Prostate gland (tissue), 2 donors: ENCODE results near the gene STARD9.

ENCODE experiments used
- POLR2AphosphoS5 ChIP-seq: sonication (generic); formaldehyde crosslinking; IDR thresholded peaks from one replicate; pipeline ENCODE4 v1.6.1; 2017; ENCODE audit warnings: antibody characterized with exemption
- TF ChIP-seq, protein P1 (sequence below), 4 experiments: fragments of 200-600 bp in 2 of 4; fragments of 450-650 bp in 2 of 4; sonication (generic) in 2 of 4; IDR thresholded peaks; 1 replicate in 3 of 4; 2 replicates in 1 of 4; pipeline ENCODE4 v1.5.1; 2016 to 2019; ENCODE audit warnings: antibody characterized with exemption in 4 of 4, mild to moderate bottlenecking in 2 of 4, moderate library complexity in 2 of 4

DNA sequence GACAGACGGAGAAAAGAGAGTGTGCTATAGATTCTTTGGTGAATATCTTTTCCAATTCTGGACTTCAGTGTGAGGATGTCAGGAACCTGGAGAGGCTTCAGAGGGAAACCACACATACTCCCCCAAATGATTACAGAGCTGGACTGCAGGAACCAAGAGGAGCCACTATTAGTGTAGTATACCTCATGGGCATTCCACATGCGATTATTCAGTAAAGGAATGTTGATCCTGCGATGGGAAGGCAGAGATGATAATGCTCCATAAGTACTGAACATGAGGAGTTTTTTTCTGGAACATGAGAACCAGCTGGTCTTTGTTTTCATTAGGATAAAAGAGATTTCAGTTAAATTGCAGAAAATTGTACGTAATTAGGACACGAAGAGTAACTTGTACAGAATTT lies 18.7 kb downstream of the STARD9 start:
- TF ChIP-seq, protein P1, sequence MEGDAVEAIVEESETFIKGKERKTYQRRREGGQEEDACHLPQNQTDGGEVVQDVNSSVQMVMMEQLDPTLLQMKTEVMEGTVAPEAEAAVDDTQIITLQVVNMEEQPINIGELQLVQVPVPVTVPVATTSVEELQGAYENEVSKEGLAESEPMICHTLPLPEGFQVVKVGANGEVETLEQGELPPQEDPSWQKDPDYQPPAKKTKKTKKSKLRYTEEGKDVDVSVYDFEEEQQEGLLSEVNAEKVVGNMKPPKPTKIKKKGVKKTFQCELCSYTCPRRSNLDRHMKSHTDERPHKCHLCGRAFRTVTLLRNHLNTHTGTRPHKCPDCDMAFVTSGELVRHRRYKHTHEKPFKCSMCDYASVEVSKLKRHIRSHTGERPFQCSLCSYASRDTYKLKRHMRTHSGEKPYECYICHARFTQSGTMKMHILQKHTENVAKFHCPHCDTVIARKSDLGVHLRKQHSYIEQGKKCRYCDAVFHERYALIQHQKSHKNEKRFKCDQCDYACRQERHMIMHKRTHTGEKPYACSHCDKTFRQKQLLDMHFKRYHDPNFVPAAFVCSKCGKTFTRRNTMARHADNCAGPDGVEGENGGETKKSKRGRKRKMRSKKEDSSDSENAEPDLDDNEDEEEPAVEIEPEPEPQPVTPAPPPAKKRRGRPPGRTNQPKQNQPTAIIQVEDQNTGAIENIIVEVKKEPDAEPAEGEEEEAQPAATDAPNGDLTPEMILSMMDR (IDR thresholded peaks at IDR 0.05): no peak
- TF ChIP-seq POLR2AphosphoS5: no peak
